Esophagus muscularis mucosa (tissue), 4 donors: ENCODE results near the gene ERCC6L2.

Source experiments
- EP300 ChIP-seq: sonication (generic); formaldehyde crosslinking; IDR thresholded peaks from one replicate; pipeline ENCODE4 v1.6.1; 2017; ENCODE audit warnings: antibody characterized with exemption
- POLR2A ChIP-seq: fragments of 450-650 bp; IDR thresholded peaks from one replicate; pipeline ENCODE4 v1.6.1; 2017; ENCODE audit warnings: antibody characterized with exemption, moderate library complexity, mild to moderate bottlenecking, low read depth
- POLR2AphosphoS5 ChIP-seq, 2 donors: sonication (generic); formaldehyde crosslinking; IDR thresholded peaks; one replicate each; pipeline ENCODE4 v1.6.1; 2017; ENCODE audit warnings: antibody characterized with exemption in 2 of 2
- TF ChIP-seq, protein P1 (sequence below), 3 experiments: fragments of 200-600 bp in 2 of 3; fragments of 450-650 bp in 1 of 3; sonication (generic) in 2 of 3; IDR thresholded peaks; one replicate each; pipeline ENCODE4 v1.5.1; 2017 to 2019; ENCODE audit warnings: antibody characterized with exemption in 3 of 3, mild to moderate bottlenecking in 2 of 3, moderate library complexity in 1 of 3

DNA sequence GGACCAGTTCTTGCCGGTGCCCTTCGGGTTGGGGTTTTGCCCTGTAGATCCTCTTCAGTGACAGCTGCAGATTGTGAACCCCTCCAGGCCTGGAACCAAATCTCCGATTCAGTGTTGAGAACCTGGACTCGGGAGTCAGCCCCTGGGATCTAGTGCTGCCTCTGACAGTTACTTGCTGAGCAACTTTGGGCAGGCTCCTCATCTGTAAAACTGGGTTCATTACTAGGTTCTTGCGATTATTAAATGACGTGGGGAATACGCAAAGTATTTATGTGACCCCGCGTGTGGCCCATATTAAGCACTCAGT lies 600 bp downstream of the ERCC6L2 start:
- TF ChIP-seq, protein P1, sequence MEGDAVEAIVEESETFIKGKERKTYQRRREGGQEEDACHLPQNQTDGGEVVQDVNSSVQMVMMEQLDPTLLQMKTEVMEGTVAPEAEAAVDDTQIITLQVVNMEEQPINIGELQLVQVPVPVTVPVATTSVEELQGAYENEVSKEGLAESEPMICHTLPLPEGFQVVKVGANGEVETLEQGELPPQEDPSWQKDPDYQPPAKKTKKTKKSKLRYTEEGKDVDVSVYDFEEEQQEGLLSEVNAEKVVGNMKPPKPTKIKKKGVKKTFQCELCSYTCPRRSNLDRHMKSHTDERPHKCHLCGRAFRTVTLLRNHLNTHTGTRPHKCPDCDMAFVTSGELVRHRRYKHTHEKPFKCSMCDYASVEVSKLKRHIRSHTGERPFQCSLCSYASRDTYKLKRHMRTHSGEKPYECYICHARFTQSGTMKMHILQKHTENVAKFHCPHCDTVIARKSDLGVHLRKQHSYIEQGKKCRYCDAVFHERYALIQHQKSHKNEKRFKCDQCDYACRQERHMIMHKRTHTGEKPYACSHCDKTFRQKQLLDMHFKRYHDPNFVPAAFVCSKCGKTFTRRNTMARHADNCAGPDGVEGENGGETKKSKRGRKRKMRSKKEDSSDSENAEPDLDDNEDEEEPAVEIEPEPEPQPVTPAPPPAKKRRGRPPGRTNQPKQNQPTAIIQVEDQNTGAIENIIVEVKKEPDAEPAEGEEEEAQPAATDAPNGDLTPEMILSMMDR (IDR thresholded peaks at IDR 0.05), result no peak
- TF ChIP-seq EP300, result no peak
- no peak for TF ChIP-seq POLR2A
- no peak for TF ChIP-seq POLR2AphosphoS5 (IDR thresholded peaks at IDR 0.05)
